Frontal cortex (tissue), 4 donors: Measurements from ENCODE around the gene LRRC56. TPM values are rescaled to one million over a fixed set of nuclear protein-coding genes. Genes with fewer than 3 reads are reported as not detected.
"Not testable (repeated sequence)": the region's sequence is repeated elsewhere in the genome, so short reads cannot be mapped to it uniquely, and the experiment has no call there.

Source experiments
- DNase-seq, 2 donors: peaks; one replicate each; pipeline ENCODE4 v3.0.0; 2012; ENCODE audit warnings: low spot score in 2 of 2
- FAIRE-seq: peaks from 2 replicates; lab custom pipeline; 2012; peaks lifted over from hg19 to GRCh38; lab: Jason Lieb, UNC
- total RNA-seq: library from RNA; depleted of rRNA; stranded (reverse); fragments of >200 nt; gene quantifications from one replicate; pipeline ENCODE4 v1.2.3, GENCODE V29; 2014
- donor health status: control.
- donor health status: control.
- donor health status: control.

The LRRC56 gene
- total RNA-seq, 1 donor from 2014 or later: 1.2 TPM

- DNase-seq (no peak), FAIRE-seq (no peak)
These were observed 30.4 kb downstream of the LRRC56 start for GRCh38 chr11:567629-568292.

GRCh38 chr11:568306-569157 lies 31.2 kb downstream of the LRRC56 start:
- FAIRE-seq (no peak), DNase-seq (peak; percentile 99)

- no peak for DNase-seq
These were observed 32.0 kb downstream of the LRRC56 start for GRCh38 chr11:569158-569885.

GRCh38 chr11:571802-572185 lies 34.5 kb downstream of the LRRC56 start:
- no peak for DNase-seq
- FAIRE-seq: no peak

More at GRCh38 chr11:569158-569885, 32.0 kb downstream of the LRRC56 start:
- no peak for FAIRE-seq

- FAIRE-seq (no peak), DNase-seq (no peak)
These were observed 35.9 kb downstream of the LRRC56 start for GRCh38 chr11:573146-573759.

GRCh38 chr11:574031-574570 lies 36.8 kb downstream of the LRRC56 start:
- DNase-seq, FAIRE-seq: not testable (repeated sequence)

- DNase-seq (no peak), FAIRE-seq (no peak)
These were observed 37.4 kb downstream of the LRRC56 start for GRCh38 chr11:574632-575312.

GRCh38 chr11:575313-575995 lies 38.1 kb downstream of the LRRC56 start:
- DNase-seq: no peak
- no peak for FAIRE-seq

GRCh38 chr11:575996-576768 lies 38.9 kb downstream of the LRRC56 start, which contains the start of gene PHRF1:
Gene PHRF1 (plus strand): TSS chr11:576470. CDS start chr11:581513, 5,043 bp downstream.
- peak; percentile 100 for DNase-seq
- no peak for FAIRE-seq

GRCh38 chr11:576811-577610 lies 39.7 kb downstream of the LRRC56 start:
- FAIRE-seq: no peak
- no peak for DNase-seq

GRCh38 chr11:577611-577894 lies 40.2 kb downstream of the LRRC56 start:
- no peak for FAIRE-seq

GRCh38 chr11:578276-579035 lies 41.1 kb downstream of the LRRC56 start:
- FAIRE-seq (no peak), DNase-seq (no peak)

More at GRCh38 chr11:577611-577894, 40.2 kb downstream of the LRRC56 start:
- DNase-seq: no peak

GRCh38 chr11:579830-580601 lies 42.7 kb downstream of the LRRC56 start:
- FAIRE-seq (no peak), DNase-seq (no peak)

- no peak for FAIRE-seq
- no peak for DNase-seq
These were observed 44.0 kb downstream of the LRRC56 start for GRCh38 chr11:581342-581741.

GRCh38 chr11:581752-582151 lies 44.4 kb downstream of the LRRC56 start:
- FAIRE-seq (no peak), DNase-seq (peak in 1 of 2 donors; percentile 51)

- DNase-seq (no peak), FAIRE-seq (no peak)
These were observed 47.0 kb downstream of the LRRC56 start for GRCh38 chr11:584287-584686.
